Measurements from ENCODE around the gene IGF2R.

GRCh38 chr6:159961528-159961927 lies 7.4 kb upstream of the IGF2R start:
- TF ChIP-seq, protein P1, sequence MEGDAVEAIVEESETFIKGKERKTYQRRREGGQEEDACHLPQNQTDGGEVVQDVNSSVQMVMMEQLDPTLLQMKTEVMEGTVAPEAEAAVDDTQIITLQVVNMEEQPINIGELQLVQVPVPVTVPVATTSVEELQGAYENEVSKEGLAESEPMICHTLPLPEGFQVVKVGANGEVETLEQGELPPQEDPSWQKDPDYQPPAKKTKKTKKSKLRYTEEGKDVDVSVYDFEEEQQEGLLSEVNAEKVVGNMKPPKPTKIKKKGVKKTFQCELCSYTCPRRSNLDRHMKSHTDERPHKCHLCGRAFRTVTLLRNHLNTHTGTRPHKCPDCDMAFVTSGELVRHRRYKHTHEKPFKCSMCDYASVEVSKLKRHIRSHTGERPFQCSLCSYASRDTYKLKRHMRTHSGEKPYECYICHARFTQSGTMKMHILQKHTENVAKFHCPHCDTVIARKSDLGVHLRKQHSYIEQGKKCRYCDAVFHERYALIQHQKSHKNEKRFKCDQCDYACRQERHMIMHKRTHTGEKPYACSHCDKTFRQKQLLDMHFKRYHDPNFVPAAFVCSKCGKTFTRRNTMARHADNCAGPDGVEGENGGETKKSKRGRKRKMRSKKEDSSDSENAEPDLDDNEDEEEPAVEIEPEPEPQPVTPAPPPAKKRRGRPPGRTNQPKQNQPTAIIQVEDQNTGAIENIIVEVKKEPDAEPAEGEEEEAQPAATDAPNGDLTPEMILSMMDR (IDR thresholded peaks at IDR 0.05): no peak
- TF ChIP-seq POLR2A (IDR thresholded peaks at IDR 0.05): no peak

Data from vagina (tissue), 2 donors.